ENCODE measurements around the gene PCYT1A. TPM values are rescaled to one million over a fixed set of nuclear protein-coding genes. Genes with fewer than 3 reads are reported as not detected.
"Not testable (repeated sequence)": the region's sequence is repeated elsewhere in the genome, so short reads cannot be mapped to it uniquely, and the experiment has no call there.

Gene PCYT1A
- total RNA-seq, 1 donor from 2014 or later: 37.0 TPM

DNA sequence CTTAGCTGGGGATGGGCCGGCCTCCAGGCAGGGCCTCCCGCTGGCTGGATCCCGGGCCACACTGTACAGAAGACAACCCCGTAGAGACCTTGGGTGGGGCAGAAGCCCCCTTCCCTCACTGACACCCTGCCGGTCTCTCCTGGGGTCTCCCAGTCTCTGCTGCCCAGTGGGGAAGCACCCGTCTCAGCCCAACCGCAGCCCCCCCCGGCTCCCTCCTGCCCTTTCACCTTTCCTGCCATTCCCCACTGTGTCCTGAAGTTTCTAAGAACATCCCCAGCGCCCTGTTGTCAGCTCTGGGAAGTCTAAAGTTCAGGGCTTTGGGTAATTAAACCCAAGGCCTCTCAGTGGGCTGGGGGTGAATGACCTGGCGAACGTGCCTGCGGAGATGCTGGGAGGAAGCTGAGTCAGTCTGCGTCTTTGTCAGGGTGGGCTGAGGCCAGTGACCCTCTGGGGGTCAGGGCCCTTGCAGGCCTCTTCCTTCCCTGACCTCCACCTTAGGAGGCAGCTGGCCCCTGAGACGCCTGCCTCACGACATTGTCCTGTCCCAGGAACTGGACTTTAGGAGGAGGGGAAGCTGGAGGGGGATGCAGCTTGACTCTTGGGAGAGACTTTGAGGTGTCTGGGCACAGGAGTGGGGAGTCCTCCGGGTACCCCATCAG is 72.6 kb downstream of the PCYT1A start:
- Mint-ChIP-seq H3K9me3 (ENCODE audit: unreplicated experiment) (peaks cover 3% of the 10 kb centered on the region), H3K36me3 (ENCODE audit: unreplicated experiment) (no peaks in the 10 kb centered on the region), H3K27ac (ENCODE audit: unreplicated experiment) (no peak overlapping the region), H3K4me1 (ENCODE audit: low read depth, unreplicated experiment) (peaks cover 6% of the 10 kb centered on the region), H3K4me3 (ENCODE audit: unreplicated experiment) (no peak overlapping the region), H3K27me3 (ENCODE audit: unreplicated experiment) (peaks cover 5% of the 10 kb centered on the region)
- TF ChIP-seq, protein P1, sequence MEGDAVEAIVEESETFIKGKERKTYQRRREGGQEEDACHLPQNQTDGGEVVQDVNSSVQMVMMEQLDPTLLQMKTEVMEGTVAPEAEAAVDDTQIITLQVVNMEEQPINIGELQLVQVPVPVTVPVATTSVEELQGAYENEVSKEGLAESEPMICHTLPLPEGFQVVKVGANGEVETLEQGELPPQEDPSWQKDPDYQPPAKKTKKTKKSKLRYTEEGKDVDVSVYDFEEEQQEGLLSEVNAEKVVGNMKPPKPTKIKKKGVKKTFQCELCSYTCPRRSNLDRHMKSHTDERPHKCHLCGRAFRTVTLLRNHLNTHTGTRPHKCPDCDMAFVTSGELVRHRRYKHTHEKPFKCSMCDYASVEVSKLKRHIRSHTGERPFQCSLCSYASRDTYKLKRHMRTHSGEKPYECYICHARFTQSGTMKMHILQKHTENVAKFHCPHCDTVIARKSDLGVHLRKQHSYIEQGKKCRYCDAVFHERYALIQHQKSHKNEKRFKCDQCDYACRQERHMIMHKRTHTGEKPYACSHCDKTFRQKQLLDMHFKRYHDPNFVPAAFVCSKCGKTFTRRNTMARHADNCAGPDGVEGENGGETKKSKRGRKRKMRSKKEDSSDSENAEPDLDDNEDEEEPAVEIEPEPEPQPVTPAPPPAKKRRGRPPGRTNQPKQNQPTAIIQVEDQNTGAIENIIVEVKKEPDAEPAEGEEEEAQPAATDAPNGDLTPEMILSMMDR (IDR thresholded peaks at IDR 0.05; ENCODE audit: partially characterized antibody, unreplicated experiment): no peak
- no peak for DNase-seq

DNA sequence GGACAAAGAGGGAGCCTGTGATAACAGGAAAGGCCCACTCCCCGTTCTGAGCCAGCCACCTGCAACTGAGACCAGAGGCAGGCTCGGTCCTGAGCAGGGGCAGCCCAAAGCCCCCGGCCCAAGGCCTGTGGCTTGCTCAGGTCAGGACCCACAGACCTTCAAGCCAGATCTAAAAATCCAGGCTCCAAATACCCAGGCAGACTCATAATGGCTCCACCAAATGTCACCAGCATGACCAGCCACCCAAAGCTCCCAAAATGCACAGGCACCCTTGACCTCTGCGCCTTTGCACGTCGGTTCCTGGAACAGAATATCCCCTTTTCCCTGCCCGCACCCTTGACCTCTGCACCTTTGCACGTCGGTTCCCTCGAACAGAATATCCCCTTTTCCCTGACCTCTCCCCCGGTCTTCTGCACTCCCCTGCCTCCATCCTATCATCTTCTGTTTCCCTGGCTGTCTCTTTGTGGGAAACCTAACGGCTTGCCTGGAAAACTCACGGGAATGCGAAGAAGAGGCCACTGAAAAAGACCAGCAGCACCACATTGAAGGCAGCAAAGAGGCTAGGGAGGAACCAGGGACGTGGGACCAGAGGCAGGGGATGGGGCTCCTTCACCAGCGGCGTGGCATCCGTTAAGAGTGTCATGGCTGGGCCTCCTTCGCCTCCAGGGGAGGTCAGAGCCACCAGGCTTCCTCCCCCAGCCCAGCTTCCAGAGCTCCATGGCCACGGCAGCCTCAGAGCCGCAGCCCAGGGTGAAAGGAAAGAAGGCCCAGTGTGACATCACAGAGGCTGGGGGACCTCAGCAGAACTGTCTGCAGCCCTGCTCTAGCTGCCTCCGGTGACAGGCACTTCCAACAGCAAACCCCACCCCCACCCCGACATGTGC is 76.6 kb downstream of the PCYT1A start, which contains the start of gene ZDHHC19:
Gene ZDHHC19 (minus strand): TSS at position 728 of the 884 bp plus-strand sequence. CDS start 85 bp downstream, at position 643.
- Mint-ChIP-seq H3K27me3 (ENCODE audit: unreplicated experiment) (peaks cover 11% of the 10 kb centered on the region), H3K4me3 (ENCODE audit: unreplicated experiment) (no peak within 1 kb of the TSS), H3K36me3 (ENCODE audit: unreplicated experiment) (peaks cover 4% of the 10 kb centered on the region), H3K27ac (ENCODE audit: unreplicated experiment) (no peak within 1 kb of the TSS), H3K9me3 (ENCODE audit: unreplicated experiment) (peaks cover 5% of the 10 kb centered on the region), H3K4me1 (ENCODE audit: low read depth, unreplicated experiment) (no peaks in the 10 kb centered on the region)
- no peak for DNase-seq
- TF ChIP-seq, protein P1 (IDR thresholded peaks at IDR 0.05; ENCODE audit: partially characterized antibody, unreplicated experiment): no peak

DNA sequence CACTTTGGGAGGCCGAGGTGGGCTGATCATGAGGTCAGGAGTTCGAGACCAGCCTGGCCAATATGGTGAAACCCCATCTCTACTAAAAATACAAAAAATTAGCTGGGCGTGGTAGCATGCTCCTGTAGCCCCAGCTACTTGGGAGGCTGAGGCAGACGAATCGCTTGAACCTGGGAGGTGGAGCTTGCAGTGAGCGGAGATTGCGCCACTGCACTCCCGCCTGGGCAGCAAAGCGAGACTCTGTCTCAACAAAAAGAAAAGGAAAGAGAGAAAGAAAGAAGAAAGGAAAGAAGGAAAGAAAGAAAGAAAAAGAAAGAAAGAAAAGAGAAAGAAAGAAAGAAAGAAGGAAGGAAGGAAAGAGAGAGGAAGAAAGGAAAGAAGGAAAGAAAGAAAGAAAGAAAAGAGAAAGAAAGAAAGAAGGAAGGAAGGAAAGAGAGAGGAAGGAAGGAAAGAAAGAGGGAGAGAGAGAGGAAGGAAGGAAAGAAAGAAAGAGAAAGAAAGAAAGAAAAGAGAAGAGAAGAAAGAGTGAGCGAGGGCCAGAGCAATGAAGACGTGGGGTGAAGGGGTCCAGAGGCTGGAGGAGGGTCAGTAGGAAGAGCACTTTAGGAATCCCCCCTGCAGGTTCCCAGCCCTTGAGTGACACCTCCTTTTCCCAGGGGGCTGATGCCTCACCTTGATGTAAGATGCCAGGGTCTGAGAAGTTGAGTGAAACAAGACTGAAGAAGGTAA is 77.4 kb downstream of the PCYT1A start:
- H3K9me3 Mint-ChIP-seq (ENCODE audit: unreplicated experiment); H3K4me3 Mint-ChIP-seq (ENCODE audit: unreplicated experiment): not testable (repeated sequence)
- peaks cover 13% of the 10 kb centered on the region for H3K27me3 Mint-ChIP-seq (ENCODE audit: unreplicated experiment)

DNA sequence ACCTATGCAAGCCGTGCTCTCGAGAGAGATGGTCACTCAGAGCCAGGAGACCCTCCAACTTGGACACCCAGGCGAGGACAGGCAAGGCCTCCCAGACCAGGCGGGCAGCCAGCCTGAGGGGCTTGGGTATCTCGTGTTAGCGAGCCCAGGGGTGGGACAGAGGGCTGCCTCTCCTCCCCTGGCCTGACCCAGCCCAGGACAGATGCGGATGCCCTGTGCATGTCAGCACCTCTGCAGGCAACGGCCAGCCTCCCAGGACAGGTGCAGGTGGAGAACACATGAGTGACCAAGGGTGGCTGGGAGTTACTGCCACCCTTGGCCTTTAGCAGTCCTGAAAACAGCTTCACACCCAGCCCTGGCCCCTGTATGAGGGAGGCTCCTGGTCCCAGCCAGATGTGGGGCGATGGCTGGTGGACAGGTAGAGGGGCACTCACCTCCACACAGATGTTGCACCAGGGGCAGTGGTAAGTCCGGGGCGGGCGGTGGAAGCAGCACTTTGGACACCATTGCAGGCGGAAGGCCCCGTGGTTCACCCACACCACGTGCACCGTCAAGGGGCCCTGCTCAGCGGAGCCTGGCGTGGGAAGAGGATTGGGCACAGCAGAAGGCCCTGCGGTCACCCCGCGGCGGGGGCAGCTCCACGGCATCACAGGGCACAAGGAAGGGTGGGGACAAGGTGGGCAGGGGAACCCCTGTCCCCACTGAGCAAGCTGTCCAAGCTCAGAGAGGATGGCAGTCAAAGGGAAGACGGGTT is 78.4 kb downstream of the PCYT1A start:
- Mint-ChIP-seq H3K36me3 (ENCODE audit: unreplicated experiment) (peaks cover 4% of the 10 kb centered on the region), H3K4me3 (ENCODE audit: unreplicated experiment) (no peak overlapping the region), H3K9me3 (ENCODE audit: unreplicated experiment) (peaks cover 5% of the 10 kb centered on the region), H3K27me3 (ENCODE audit: unreplicated experiment) (peaks cover 12% of the 10 kb centered on the region), H3K27ac (ENCODE audit: unreplicated experiment) (no peak overlapping the region), H3K4me1 (ENCODE audit: low read depth, unreplicated experiment) (no peaks in the 10 kb centered on the region)
- TF ChIP-seq, protein P1 (IDR thresholded peaks at IDR 0.05; ENCODE audit: partially characterized antibody, unreplicated experiment): no peak
- DNase-seq: no peak

More for the DNA sequence above, 77.4 kb downstream of the PCYT1A start:
- not testable (repeated sequence) for H3K4me1 Mint-ChIP-seq (ENCODE audit: low read depth, unreplicated experiment); H3K27ac Mint-ChIP-seq (ENCODE audit: unreplicated experiment); H3K36me3 Mint-ChIP-seq (ENCODE audit: unreplicated experiment); DNase-seq
